K562 (cell line): Measurements from ENCODE around the gene TRABD2B.

Source experiments
- MEIS2 ChIP-seq: fragments of 450-650 bp; IDR thresholded peaks from 2 replicates; pipeline ENCODE4 v1.6.1; 2014; ENCODE audit warnings: mild to moderate bottlenecking; ENCODE audit not compliant: partially characterized antibody
- YY1 ChIP-seq, 3 experiments: IDR thresholded peaks; 2 replicates each; pipeline ENCODE4 v1.6.1; 2011; ENCODE audit warnings: low read length in 2 of 3, mild to moderate bottlenecking in 2 of 3, moderate library complexity in 2 of 3, borderline replicate concordance in 1 of 3, control low read depth in 1 of 3, low read depth in 1 of 3; ENCODE audit not compliant: insufficient read depth in 3 of 3, insufficient replicate concordance in 2 of 3, control insufficient read depth in 1 of 3, insufficient read length in 1 of 3; ENCODE audit errors: extremely low read depth in 1 of 3
- TF ChIP-seq, protein P1 (sequence below): fragments of 250-450 bp; sonication (Bioruptor Pico); IDR thresholded peaks from 2 replicates; pipeline ENCODE4 v1.5.0; 2021
- TF ChIP-seq, protein P2 (sequence below): fragments of 250-450 bp; sonication (Bioruptor Pico); IDR thresholded peaks from 2 replicates; pipeline ENCODE4 v1.5.0; 2021
- TF ChIP-seq, protein P3 (sequence below): sonication (generic); formaldehyde crosslinking; IDR thresholded peaks from 2 replicates; pipeline ENCODE4 v1.8.1; 2023; ENCODE audit warnings: mild to moderate bottlenecking, missing genetic modification reagents

DNA sequence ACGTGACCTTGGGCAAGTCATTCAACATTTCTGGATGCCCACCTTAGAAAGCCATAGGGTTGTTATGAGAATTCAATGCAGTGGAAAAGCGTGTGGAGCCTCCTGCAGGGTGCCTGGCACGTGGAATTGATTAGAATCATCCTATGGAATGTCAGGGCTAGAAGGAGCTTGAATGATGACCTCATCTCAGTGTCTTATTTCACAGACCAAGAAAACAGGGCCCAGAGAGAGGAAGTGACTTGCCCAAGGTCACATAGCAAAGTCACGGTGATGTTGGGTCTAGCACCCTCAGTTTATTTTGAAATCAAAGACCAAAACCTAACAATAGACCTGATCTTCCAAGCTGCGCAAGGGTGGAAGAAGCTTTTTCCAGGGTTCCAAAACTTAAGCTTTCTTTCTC is 6.0 kb downstream of the TRABD2B start:
- TF ChIP-seq, protein P1, sequence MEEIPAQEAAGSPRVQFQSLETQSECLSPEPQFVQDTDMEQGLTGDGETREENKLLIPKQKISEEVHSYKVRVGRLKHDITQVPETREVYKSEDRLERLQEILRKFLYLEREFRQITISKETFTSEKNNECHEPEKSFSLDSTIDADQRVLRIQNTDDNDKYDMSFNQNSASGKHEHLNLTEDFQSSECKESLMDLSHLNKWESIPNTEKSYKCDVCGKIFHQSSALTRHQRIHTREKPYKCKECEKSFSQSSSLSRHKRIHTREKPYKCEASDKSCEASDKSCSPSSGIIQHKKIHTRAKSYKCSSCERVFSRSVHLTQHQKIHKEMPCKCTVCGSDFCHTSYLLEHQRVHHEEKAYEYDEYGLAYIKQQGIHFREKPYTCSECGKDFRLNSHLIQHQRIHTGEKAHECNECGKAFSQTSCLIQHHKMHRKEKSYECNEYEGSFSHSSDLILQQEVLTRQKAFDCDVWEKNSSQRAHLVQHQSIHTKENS (CRISPR knock-in tag) = no peak
- TF ChIP-seq YY1 (IDR thresholded peaks at IDR 0.05; ENCODE audit: borderline replicate concordance in 1 of 3, control insufficient read depth in 1 of 3, extremely low read depth in 1 of 3, insufficient read depth in 3 of 3, insufficient read length in 1 of 3, insufficient replicate concordance in 2 of 3, low read depth in 1 of 3, low read length in 2 of 3) = no peak
- TF ChIP-seq, protein P2, sequence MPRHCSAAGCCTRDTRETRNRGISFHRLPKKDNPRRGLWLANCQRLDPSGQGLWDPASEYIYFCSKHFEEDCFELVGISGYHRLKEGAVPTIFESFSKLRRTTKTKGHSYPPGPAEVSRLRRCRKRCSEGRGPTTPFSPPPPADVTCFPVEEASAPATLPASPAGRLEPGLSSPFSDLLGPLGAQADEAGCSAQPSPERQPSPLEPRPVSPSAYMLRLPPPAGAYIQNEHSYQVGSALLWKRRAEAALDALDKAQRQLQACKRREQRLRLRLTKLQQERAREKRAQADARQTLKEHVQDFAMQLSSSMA (CRISPR knock-in tag) = no peak
- no peak for TF ChIP-seq MEIS2
- TF ChIP-seq, protein P3, sequence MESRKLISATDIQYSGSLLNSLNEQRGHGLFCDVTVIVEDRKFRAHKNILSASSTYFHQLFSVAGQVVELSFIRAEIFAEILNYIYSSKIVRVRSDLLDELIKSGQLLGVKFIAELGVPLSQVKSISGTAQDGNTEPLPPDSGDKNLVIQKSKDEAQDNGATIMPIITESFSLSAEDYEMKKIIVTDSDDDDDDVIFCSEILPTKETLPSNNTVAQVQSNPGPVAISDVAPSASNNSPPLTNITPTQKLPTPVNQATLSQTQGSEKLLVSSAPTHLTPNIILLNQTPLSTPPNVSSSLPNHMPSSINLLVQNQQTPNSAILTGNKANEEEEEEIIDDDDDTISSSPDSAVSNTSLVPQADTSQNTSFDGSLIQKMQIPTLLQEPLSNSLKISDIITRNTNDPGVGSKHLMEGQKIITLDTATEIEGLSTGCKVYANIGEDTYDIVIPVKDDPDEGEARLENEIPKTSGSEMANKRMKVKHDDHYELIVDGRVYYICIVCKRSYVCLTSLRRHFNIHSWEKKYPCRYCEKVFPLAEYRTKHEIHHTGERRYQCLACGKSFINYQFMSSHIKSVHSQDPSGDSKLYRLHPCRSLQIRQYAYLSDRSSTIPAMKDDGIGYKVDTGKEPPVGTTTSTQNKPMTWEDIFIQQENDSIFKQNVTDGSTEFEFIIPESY = no peak
